Natural killer cell (primary cell): Measurements from ENCODE around the gene MRPL14. TPM values are rescaled to one million over a fixed set of nuclear protein-coding genes. Genes with fewer than 3 reads are reported as not detected.
A peak's percentile ranks its signal among the peaks of the same experiment; 100 is the strongest.

ENCODE experiments used
- ATAC-seq, 3 donors: fragments of 150-1000 bp in 2 of 3; fragments of 200-7000 bp in 1 of 3; cut with Tn5 transposase; 1 replicate in 1 of 3; 2 replicates in 2 of 3; pipeline ENCODE4 v1.10.0; 2021; ENCODE audit warnings: mild to moderate bottlenecking in 2 of 3, moderate library complexity in 2 of 3
- DNase-seq, 2 donors: peaks; one replicate each; pipeline versions ENCODE4 v3.0.0 to v3.0.0-alpha.2; 2013 to 2021; ENCODE audit warnings: mixed read lengths in 1 of 2
- H3K27ac ChIP-seq: one replicate; pipeline ENCODE4 v1.5.1; 2013; ENCODE audit warnings: mild to moderate bottlenecking, low read length
- H3K27me3 ChIP-seq: one replicate; pipeline ENCODE4 v1.6.1; 2013; ENCODE audit warnings: low read length; ENCODE audit not compliant: control insufficient read depth, insufficient read depth
- H3K36me3 ChIP-seq: one replicate; pipeline ENCODE4 v1.6.1; 2013; ENCODE audit warnings: low read length; ENCODE audit not compliant: control insufficient read depth, insufficient read depth
- H3K4me1 ChIP-seq: one replicate; pipeline ENCODE4 v1.6.1; 2013; ENCODE audit warnings: low read length; ENCODE audit not compliant: control insufficient read depth, insufficient read depth
- H3K4me3 ChIP-seq: one replicate; pipeline ENCODE4 v1.5.1; 2013; ENCODE audit warnings: low read length
- H3K9me3 ChIP-seq: one replicate; pipeline ENCODE4 v1.6.1; 2013; ENCODE audit warnings: low read length; ENCODE audit not compliant: control insufficient read depth, insufficient read depth
- H3K27ac Mint-ChIP-seq, 2 donors: one replicate each; pipeline ENCODE4 v1.8.0; 2022; ENCODE audit warnings: mild to moderate bottlenecking in 2 of 2, mixed read lengths in 2 of 2, moderate library complexity in 1 of 2
- H3K27me3 Mint-ChIP-seq, 2 donors: one replicate each; pipeline ENCODE4 v1.8.0; 2022; ENCODE audit warnings: low read depth in 2 of 2, mixed read lengths in 2 of 2
- H3K36me3 Mint-ChIP-seq: one replicate; pipeline ENCODE4 v1.8.0; 2022; ENCODE audit warnings: mixed read lengths
- H3K4me1 Mint-ChIP-seq, 2 donors: one replicate each; pipeline ENCODE4 v1.8.0; 2022; ENCODE audit warnings: mixed read lengths in 2 of 2
- H3K4me3 Mint-ChIP-seq: one replicate; pipeline ENCODE4 v1.8.0; 2022; ENCODE audit warnings: mild to moderate bottlenecking, moderate library complexity, mixed read lengths
- H3K9me3 Mint-ChIP-seq, 2 donors: one replicate each; pipeline ENCODE4 v1.8.0; 2022; ENCODE audit warnings: mixed read lengths in 2 of 2
- WGBS: methylation state at CpG from one replicate; pipeline ENCODE4 v1.1.7; 2013; ENCODE audit warnings: missing lambda C conversion rate; ENCODE audit not compliant: insufficient coverage; 5-methylcytosine and 5-hydroxymethylcytosine counted together
- intact Hi-C: fragments of 100-400 bp; cut with micrococcal nuclease; formaldehyde crosslinking; loops from one replicate; pipeline ENCODE4 v1.14.2; 2022
- total RNA-seq, 4 donors: library from RNA; stranded (reverse); fragments of 120-200 nt in 1 of 4; gene quantifications; one replicate each; pipeline versions ENCODE4 v1.2.3 to v1.2.4, GENCODE V29; 2013 to 2022
- TF ChIP-seq, protein P1 (sequence below): fragments of 200-600 bp; IDR thresholded peaks from one replicate; pipeline ENCODE4 v1.8.0; 2022; ENCODE audit warnings: antibody characterized with exemption

MRPL14 gene
- total RNA-seq, 3 donors from 2014 or later (not counting 1 experiment from before 2014, with no cell fraction given), result 14.9 to 16.2 (median 16.0) TPM

DNA sequence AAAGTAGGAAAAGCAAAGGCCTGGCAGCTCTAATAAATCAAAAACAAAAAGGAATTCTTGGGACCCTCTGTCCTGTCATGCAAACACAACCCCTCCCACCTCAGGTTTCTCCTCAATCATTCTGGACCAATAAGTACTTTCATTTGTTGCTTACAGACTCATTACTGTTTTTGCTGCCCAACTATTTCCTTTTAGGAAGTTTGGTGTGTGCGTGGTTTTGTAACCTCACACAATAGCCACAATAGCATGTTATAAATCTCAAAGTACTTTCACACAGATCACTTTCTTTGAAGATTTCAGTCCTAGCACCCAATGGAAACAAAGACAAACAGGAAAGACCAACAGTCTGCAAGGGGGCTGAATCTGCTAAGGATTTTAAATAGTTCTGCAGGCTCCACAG is 4.5 kb downstream of the MRPL14 start:
- H3K27ac ChIP-seq, result peak overlapping the region; percentile 28
- peak overlapping the region; percentile 70 for H3K4me3 Mint-ChIP-seq
- H3K36me3 ChIP-seq, result no peaks in the 10 kb centered on the region
- no peaks in the 10 kb centered on the region for H3K36me3 Mint-ChIP-seq
- WGBS, result no CpG with 5 or more reads among the region's 1 CpG
- H3K4me3 ChIP-seq, result no peak overlapping the region
- TF ChIP-seq, protein P1, sequence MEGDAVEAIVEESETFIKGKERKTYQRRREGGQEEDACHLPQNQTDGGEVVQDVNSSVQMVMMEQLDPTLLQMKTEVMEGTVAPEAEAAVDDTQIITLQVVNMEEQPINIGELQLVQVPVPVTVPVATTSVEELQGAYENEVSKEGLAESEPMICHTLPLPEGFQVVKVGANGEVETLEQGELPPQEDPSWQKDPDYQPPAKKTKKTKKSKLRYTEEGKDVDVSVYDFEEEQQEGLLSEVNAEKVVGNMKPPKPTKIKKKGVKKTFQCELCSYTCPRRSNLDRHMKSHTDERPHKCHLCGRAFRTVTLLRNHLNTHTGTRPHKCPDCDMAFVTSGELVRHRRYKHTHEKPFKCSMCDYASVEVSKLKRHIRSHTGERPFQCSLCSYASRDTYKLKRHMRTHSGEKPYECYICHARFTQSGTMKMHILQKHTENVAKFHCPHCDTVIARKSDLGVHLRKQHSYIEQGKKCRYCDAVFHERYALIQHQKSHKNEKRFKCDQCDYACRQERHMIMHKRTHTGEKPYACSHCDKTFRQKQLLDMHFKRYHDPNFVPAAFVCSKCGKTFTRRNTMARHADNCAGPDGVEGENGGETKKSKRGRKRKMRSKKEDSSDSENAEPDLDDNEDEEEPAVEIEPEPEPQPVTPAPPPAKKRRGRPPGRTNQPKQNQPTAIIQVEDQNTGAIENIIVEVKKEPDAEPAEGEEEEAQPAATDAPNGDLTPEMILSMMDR, result no peak
- intact Hi-C loops, result no loop called here
- peak overlapping the region; percentile 85 to 97 for H3K27ac Mint-ChIP-seq
- ATAC-seq (peak in 1 of 3 donors; percentile 4), DNase-seq (peak in 1 of 2 donors; percentile 63)
- no peaks in the 10 kb centered on the region for H3K9me3 ChIP-seq
- H3K27me3 ChIP-seq, result no peaks in the 10 kb centered on the region
- H3K4me1 Mint-ChIP-seq, result peaks cover 50 to 63% of the 10 kb centered on the region in 2 donors
- no peaks in the 10 kb centered on the region for H3K9me3 Mint-ChIP-seq
- no peaks in the 10 kb centered on the region for H3K27me3 Mint-ChIP-seq
- H3K4me1 ChIP-seq, result peaks cover 58% of the 10 kb centered on the region

DNA sequence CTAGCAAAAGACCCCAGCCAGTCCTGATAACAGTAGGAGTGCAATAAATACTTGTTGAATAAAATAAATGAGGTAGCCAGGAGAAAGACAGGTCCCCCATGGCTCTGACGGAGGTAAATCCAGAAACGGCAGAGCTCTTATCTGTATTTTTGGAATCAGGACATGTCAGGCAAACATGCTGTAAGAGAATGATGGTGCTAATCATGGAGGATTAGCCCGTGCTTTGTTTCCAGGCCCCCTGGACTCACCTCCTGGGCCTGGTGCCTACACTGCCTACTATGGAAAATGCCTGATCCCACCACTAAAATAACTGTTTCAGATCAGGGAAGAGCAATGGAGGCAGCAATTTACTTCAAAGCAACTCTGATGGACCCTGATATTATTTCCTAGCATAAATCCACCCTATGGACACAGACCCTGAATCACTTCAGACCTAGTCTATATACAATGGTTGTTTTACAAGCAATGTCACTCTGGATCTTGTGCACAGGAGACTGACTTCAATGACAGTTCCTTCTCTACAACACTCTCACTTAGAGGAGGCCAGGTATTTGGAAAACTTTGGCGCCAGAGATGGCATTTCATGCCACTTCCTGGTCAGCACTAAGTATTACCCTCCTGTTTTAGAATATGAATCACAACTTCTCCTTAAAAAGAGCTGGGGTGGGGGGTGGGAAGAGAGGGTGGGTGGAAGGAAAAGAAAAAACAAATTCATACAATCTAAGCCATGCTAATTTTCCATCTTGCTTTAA is 6.4 kb downstream of the MRPL14 start:
- TF ChIP-seq, protein P1, result no peak
- peak overlapping the region in 1 of 2 donors; percentile 44 for H3K27ac Mint-ChIP-seq

DNA sequence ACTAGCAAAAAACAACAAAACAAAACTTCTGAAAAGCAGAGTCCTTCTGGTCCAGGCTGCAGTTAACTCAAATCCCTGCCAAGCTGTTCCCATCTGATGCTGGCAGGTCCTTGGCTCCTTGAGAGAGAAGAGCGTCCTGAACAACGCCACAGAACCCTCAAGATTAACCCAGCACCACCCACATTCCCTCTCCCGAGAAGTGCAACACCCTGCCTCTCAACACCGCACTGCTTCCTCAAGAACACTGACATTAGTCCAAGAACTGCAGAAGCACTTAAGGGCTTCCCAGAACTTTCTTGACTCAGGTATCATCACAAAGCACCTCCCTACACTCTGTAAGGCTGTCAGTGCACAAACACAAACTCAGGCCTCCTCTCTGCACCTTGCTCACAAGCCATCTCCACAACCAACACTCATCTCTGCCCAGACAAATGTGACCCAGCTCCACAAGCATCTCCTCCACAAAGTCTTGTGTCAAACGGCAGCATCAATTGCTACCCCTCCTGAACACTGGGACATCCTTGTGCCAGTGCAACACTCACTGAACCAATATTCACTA is 7.5 kb downstream of the MRPL14 start:
- no peak for DNase-seq
- no peaks in the 10 kb centered on the region for H3K36me3 Mint-ChIP-seq
- Histone ChIP-seq H3K27me3 (no peaks in the 10 kb centered on the region), H3K4me1 (peaks cover 42% of the 10 kb centered on the region), H3K27ac (no peak overlapping the region), H3K9me3 (no peaks in the 10 kb centered on the region), H3K4me3 (no peak overlapping the region), H3K36me3 (peaks cover 3% of the 10 kb centered on the region)
- H3K27ac Mint-ChIP-seq, result peak overlapping the region in 1 of 2 donors; percentile 44
- no peaks in the 10 kb centered on the region for H3K27me3 Mint-ChIP-seq
- no peaks in the 10 kb centered on the region for H3K9me3 Mint-ChIP-seq
- intact Hi-C loops, result no loop called here
- TF ChIP-seq, protein P1, result no peak
- H3K4me3 Mint-ChIP-seq, result no peak overlapping the region
- peaks cover 32 to 55% of the 10 kb centered on the region in 2 donors for H3K4me1 Mint-ChIP-seq
- ATAC-seq, result no peak
- 61% methylated on average over 5 of the region's 5 CpGs for WGBS

More for the DNA sequence above, 6.4 kb downstream of the MRPL14 start:
- H3K36me3 Mint-ChIP-seq, result no peaks in the 10 kb centered on the region
- no peaks in the 10 kb centered on the region for H3K36me3 ChIP-seq
- no peak overlapping the region for H3K4me3 Mint-ChIP-seq
- DNase-seq, result no peak
- no peaks in the 10 kb centered on the region for H3K27me3 Mint-ChIP-seq
- WGBS, result 89% methylated on average over 3 of the region's 4 CpGs
- no peaks in the 10 kb centered on the region for H3K27me3 ChIP-seq
- no peak for ATAC-seq
- intact Hi-C loops, result no loop called here
- peaks cover 40 to 60% of the 10 kb centered on the region in 2 donors for H3K4me1 Mint-ChIP-seq
- H3K27ac ChIP-seq, result no peak overlapping the region
- H3K4me1 ChIP-seq, result peaks cover 49% of the 10 kb centered on the region
- H3K9me3 Mint-ChIP-seq, result no peaks in the 10 kb centered on the region
- no peak overlapping the region for H3K4me3 ChIP-seq
- H3K9me3 ChIP-seq, result no peaks in the 10 kb centered on the region
